ENCODE measurements around the gene HP. TPM values are rescaled to one million over a fixed set of nuclear protein-coding genes. Genes with fewer than 3 reads are reported as not detected.

Gene HP
- total RNA-seq, 2 donors from 2014 or later = 0.57 TPM; not detected in 1

GRCh38 chr16:72024862-72025382, 29.4 kb upstream of the HP start:
- H3K4me1 Mint-ChIP-seq = no peaks in the 10 kb centered on the region
- H3K27ac Mint-ChIP-seq = no peak overlapping the region
- H3K27me3 Mint-ChIP-seq = no peaks in the 10 kb centered on the region
- H3K36me3 Mint-ChIP-seq (ENCODE audit: low read depth) = peaks cover 8% of the 10 kb centered on the region
- H3K9me3 ChIP-seq (ENCODE audit: control insufficient read depth, low read length, poor library complexity, severe bottlenecking) = no peaks in the 10 kb centered on the region
- H3K4me3 Mint-ChIP-seq = no peak overlapping the region
- DNase-seq (no peak), ATAC-seq (no peak)

DNA sequence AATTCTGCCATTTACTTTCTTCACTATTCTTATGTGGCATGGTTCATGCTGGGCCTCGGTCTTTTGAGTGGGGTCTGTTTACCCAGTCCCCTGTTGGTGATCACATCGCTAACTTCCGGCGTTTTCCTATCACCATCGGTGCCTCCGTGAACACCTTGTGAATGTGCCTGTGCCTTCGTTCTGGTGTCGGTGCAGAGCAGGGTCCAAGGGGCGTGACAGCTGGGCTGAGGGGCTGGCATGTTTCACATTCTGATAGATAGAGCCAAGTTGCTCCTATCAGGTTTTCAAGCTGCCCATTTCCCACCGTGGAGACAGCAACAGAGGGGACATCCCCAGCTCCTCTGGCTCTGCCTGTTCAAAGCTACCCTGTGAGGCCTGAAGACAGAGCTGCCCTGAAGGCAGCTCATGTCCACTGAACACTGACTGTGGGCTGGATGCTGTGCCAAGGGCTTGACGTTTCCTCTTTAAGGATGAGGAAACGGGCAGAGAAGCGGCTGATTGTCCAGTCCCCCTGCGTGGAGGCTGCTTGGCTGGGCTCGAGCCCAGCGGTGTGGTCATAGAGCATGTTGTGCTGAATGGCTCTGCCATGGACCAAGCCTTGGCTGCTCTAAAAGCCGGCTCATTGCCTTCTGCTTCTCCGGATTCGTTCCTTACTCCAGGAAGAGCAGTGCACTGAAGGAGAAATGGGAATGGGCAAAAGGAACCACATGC, 28.7 kb upstream of the HP start:
- DNase-seq (no peak), ATAC-seq (no peak)
- Mint-ChIP-seq H3K27me3 (no peaks in the 10 kb centered on the region), H3K36me3 (ENCODE audit: low read depth) (peaks cover 8% of the 10 kb centered on the region), H3K4me1 (no peaks in the 10 kb centered on the region), H3K27ac (no peak overlapping the region), H3K4me3 (no peak overlapping the region)
- no peaks in the 10 kb centered on the region for H3K9me3 ChIP-seq (ENCODE audit: control insufficient read depth, low read length, poor library complexity, severe bottlenecking)

- no peak for DNase-seq
- Mint-ChIP-seq H3K4me3 (no peak overlapping the region), H3K36me3 (ENCODE audit: low read depth) (peaks cover 4% of the 10 kb centered on the region), H3K27me3 (no peaks in the 10 kb centered on the region), H3K27ac (no peak overlapping the region), H3K4me1 (no peaks in the 10 kb centered on the region)
- no peaks in the 10 kb centered on the region for H3K9me3 ChIP-seq (ENCODE audit: control insufficient read depth, low read length, poor library complexity, severe bottlenecking)
- no peak for ATAC-seq
Observed at GRCh38 chr16:72027669-72028378, 26.5 kb upstream of the HP start.

- no peak overlapping the region for H3K27ac Mint-ChIP-seq
Observed at GRCh38 chr16:72029567-72030271, 24.6 kb upstream of the HP start.

GRCh38 chr16:72033437-72033836, 20.9 kb upstream of the HP start:
- DNase-seq (no peak), ATAC-seq (no peak)
- H3K4me1 Mint-ChIP-seq = no peaks in the 10 kb centered on the region
- no peak overlapping the region for H3K4me3 Mint-ChIP-seq
- no peaks in the 10 kb centered on the region for H3K9me3 ChIP-seq (ENCODE audit: control insufficient read depth, low read length, poor library complexity, severe bottlenecking)
- no peaks in the 10 kb centered on the region for H3K36me3 Mint-ChIP-seq (ENCODE audit: low read depth)
- H3K27me3 Mint-ChIP-seq = no peaks in the 10 kb centered on the region
- H3K27ac Mint-ChIP-seq = no peak overlapping the region

More at GRCh38 chr16:72029567-72030271, 24.6 kb upstream of the HP start:
- no peak for DNase-seq
- H3K4me3 Mint-ChIP-seq = no peak overlapping the region
- no peaks in the 10 kb centered on the region for H3K9me3 ChIP-seq (ENCODE audit: control insufficient read depth, low read length, poor library complexity, severe bottlenecking)
- peaks cover 4% of the 10 kb centered on the region for H3K36me3 Mint-ChIP-seq (ENCODE audit: low read depth)
- no peaks in the 10 kb centered on the region for H3K27me3 Mint-ChIP-seq
- H3K4me1 Mint-ChIP-seq = no peaks in the 10 kb centered on the region
- no peak for ATAC-seq

- no peaks in the 10 kb centered on the region for H3K36me3 Mint-ChIP-seq (ENCODE audit: low read depth)
- H3K27ac Mint-ChIP-seq = no peak overlapping the region
- no peaks in the 10 kb centered on the region for H3K27me3 Mint-ChIP-seq
- no peak for ATAC-seq
- no peaks in the 10 kb centered on the region for H3K9me3 ChIP-seq (ENCODE audit: control insufficient read depth, low read length, poor library complexity, severe bottlenecking)
- DNase-seq = no peak
- H3K4me1 Mint-ChIP-seq = no peaks in the 10 kb centered on the region
- no peak overlapping the region for H3K4me3 Mint-ChIP-seq
Observed at GRCh38 chr16:72036098-72036497, 18.2 kb upstream of the HP start.

- no peaks in the 10 kb centered on the region for H3K9me3 ChIP-seq (ENCODE audit: control insufficient read depth, low read length, poor library complexity, severe bottlenecking)
- Mint-ChIP-seq H3K27ac (no peak overlapping the region), H3K27me3 (no peaks in the 10 kb centered on the region), H3K4me3 (no peak overlapping the region), H3K36me3 (ENCODE audit: low read depth) (no peaks in the 10 kb centered on the region), H3K4me1 (no peaks in the 10 kb centered on the region)
- ATAC-seq (no peak), DNase-seq (no peak)
Observed at GRCh38 chr16:72042157-72042660, 12.1 kb upstream of the HP start.

- no peaks in the 10 kb centered on the region for H3K9me3 ChIP-seq (ENCODE audit: control insufficient read depth, low read length, poor library complexity, severe bottlenecking)
- DNase-seq (no peak), ATAC-seq (no peak)
- Mint-ChIP-seq H3K27ac (no peak overlapping the region), H3K4me3 (no peak overlapping the region), H3K27me3 (no peaks in the 10 kb centered on the region), H3K4me1 (no peaks in the 10 kb centered on the region), H3K36me3 (ENCODE audit: low read depth) (no peaks in the 10 kb centered on the region)
Observed at GRCh38 chr16:72043058-72043457, 11.2 kb upstream of the HP start.

- Mint-ChIP-seq H3K4me3 (no peak overlapping the region), H3K4me1 (no peaks in the 10 kb centered on the region), H3K27me3 (no peaks in the 10 kb centered on the region), H3K36me3 (ENCODE audit: low read depth) (no peaks in the 10 kb centered on the region), H3K27ac (no peak overlapping the region)
- DNase-seq (no peak), ATAC-seq (no peak)
- no peaks in the 10 kb centered on the region for H3K9me3 ChIP-seq (ENCODE audit: control insufficient read depth, low read length, poor library complexity, severe bottlenecking)
Observed at GRCh38 chr16:72043539-72043938, 10.8 kb upstream of the HP start.

DNA sequence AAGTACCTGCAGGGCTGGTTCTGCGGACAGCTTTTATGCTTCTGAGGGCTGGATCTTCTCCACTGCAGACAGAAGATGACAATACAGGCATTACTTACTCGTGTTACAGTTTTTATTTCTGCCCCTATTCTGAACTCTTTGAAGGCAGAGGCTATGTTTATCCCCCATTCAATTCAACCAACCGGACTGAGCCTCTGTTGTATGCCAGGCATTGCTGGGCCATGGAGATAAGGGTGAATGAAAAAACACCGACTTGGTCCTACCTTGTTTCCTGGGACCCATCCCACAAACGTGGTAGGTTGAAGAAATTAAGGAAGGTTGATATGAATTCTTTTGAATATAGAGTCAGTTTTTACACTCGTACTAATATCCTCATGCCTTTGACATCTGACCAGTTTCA, 10.0 kb upstream of the HP start:
- DNase-seq (no peak), ATAC-seq (no peak)
- no peak overlapping the region for H3K4me3 Mint-ChIP-seq
- H3K27me3 Mint-ChIP-seq = no peaks in the 10 kb centered on the region
- H3K9me3 ChIP-seq (ENCODE audit: control insufficient read depth, low read length, poor library complexity, severe bottlenecking) = no peaks in the 10 kb centered on the region
- no peaks in the 10 kb centered on the region for H3K36me3 Mint-ChIP-seq (ENCODE audit: low read depth)
- no peaks in the 10 kb centered on the region for H3K4me1 Mint-ChIP-seq
- H3K27ac Mint-ChIP-seq = no peak overlapping the region

- Mint-ChIP-seq H3K27ac (no peak overlapping the region), H3K4me3 (no peak overlapping the region), H3K4me1 (no peaks in the 10 kb centered on the region), H3K27me3 (no peaks in the 10 kb centered on the region), H3K36me3 (ENCODE audit: low read depth) (no peaks in the 10 kb centered on the region)
- no peak for DNase-seq
- no peak for ATAC-seq
- H3K9me3 ChIP-seq (ENCODE audit: control insufficient read depth, low read length, poor library complexity, severe bottlenecking) = no peaks in the 10 kb centered on the region
Observed at GRCh38 chr16:72044825-72045359, 9.4 kb upstream of the HP start.

- Mint-ChIP-seq H3K4me3 (no peak overlapping the region), H3K27me3 (no peaks in the 10 kb centered on the region), H3K4me1 (no peaks in the 10 kb centered on the region), H3K27ac (no peak overlapping the region), H3K36me3 (ENCODE audit: low read depth) (no peaks in the 10 kb centered on the region)
- no peak for ATAC-seq
- H3K9me3 ChIP-seq (ENCODE audit: control insufficient read depth, low read length, poor library complexity, severe bottlenecking) = no peaks in the 10 kb centered on the region
- DNase-seq = no peak
Observed at GRCh38 chr16:72049110-72049509, 5.2 kb upstream of the HP start.

All from T-helper 17 cell (primary cell).